Measurements from ENCODE around the gene MT3. TPM values are rescaled to one million over a fixed set of nuclear protein-coding genes. Genes with fewer than 3 reads are reported as not detected.
A peak's percentile ranks its signal among the peaks of the same experiment; 100 is the strongest.

The MT3 gene
- total and polyA plus RNA-seq, 2 of the 13 experiments (the other 11 are each of a cell fraction or from before 2014, with no cell fraction given), result not detected

- TF ChIP-seq ZFP1 (CRISPR knock-in tag; IDR thresholded peaks at IDR 0.05) (no peak), TCF7L2 (IDR thresholded peaks at IDR 0.05; ENCODE audit: low read depth, low read length) (no peak), KLF9 (CRISPR knock-in tag; IDR thresholded peaks at IDR 0.05; ENCODE audit: low read depth) (peak; percentile 55; the same call in 1 of the 2 replicates), SKI (IDR thresholded peaks at IDR 0.05; ENCODE audit: partially characterized antibody) (peak; percentile 73), ZKSCAN5 (CRISPR knock-in tag; IDR thresholded peaks at IDR 0.05) (0 out of 2 replicates have a peak, but pooled peaks have one; percentile 32), ZNF143 (CRISPR knock-in tag; IDR thresholded peaks at IDR 0.05) (peak; percentile 58; the same call in 1 of the 2 replicates), POLR2G (IDR thresholded peaks at IDR 0.05; ENCODE audit: low read depth, low read length) (peak; percentile 93), SMARCE1 (IDR thresholded peaks at IDR 0.05; ENCODE audit: borderline replicate concordance) (no peak), ZNF720 (CRISPR knock-in tag; IDR thresholded peaks at IDR 0.05) (no peak), CBX5 (CRISPR knock-in tag; IDR thresholded peaks at IDR 0.05; ENCODE audit: borderline replicate concordance) (no peak), KLF13 (CRISPR knock-in tag; IDR thresholded peaks at IDR 0.05) (peak; percentile 52; the same call in 1 of the 2 replicates), SP5 (CRISPR knock-in tag; IDR thresholded peaks at IDR 0.05; ENCODE audit: borderline replicate concordance, low read depth) (peak; percentile 87), CBX2 (IDR thresholded peaks at IDR 0.05; ENCODE audit: low read depth, low read length) (no peak), CBX2 (CRISPR knock-in tag; IDR thresholded peaks at IDR 0.05; ENCODE audit: low read depth) (no peak), ZNF12 (CRISPR knock-in tag; IDR thresholded peaks at IDR 0.05) (no peak), RARA (CRISPR knock-in tag; IDR thresholded peaks at IDR 0.05) (peak; percentile 67)
- TF ChIP-seq, protein P1, sequence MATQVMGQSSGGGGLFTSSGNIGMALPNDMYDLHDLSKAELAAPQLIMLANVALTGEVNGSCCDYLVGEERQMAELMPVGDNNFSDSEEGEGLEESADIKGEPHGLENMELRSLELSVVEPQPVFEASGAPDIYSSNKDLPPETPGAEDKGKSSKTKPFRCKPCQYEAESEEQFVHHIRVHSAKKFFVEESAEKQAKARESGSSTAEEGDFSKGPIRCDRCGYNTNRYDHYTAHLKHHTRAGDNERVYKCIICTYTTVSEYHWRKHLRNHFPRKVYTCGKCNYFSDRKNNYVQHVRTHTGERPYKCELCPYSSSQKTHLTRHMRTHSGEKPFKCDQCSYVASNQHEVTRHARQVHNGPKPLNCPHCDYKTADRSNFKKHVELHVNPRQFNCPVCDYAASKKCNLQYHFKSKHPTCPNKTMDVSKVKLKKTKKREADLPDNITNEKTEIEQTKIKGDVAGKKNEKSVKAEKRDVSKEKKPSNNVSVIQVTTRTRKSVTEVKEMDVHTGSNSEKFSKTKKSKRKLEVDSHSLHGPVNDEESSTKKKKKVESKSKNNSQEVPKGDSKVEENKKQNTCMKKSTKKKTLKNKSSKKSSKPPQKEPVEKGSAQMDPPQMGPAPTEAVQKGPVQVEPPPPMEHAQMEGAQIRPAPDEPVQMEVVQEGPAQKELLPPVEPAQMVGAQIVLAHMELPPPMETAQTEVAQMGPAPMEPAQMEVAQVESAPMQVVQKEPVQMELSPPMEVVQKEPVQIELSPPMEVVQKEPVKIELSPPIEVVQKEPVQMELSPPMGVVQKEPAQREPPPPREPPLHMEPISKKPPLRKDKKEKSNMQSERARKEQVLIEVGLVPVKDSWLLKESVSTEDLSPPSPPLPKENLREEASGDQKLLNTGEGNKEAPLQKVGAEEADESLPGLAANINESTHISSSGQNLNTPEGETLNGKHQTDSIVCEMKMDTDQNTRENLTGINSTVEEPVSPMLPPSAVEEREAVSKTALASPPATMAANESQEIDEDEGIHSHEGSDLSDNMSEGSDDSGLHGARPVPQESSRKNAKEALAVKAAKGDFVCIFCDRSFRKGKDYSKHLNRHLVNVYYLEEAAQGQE (IDR thresholded peaks at IDR 0.05; ENCODE audit: borderline replicate concordance in 1 of 2, low read depth in 1 of 2, low read length in 2 of 2), result peak in 1 of 2 experiments; percentile 59; a peak in 1 of 4 replicates
- TF ChIP-seq, protein P2, sequence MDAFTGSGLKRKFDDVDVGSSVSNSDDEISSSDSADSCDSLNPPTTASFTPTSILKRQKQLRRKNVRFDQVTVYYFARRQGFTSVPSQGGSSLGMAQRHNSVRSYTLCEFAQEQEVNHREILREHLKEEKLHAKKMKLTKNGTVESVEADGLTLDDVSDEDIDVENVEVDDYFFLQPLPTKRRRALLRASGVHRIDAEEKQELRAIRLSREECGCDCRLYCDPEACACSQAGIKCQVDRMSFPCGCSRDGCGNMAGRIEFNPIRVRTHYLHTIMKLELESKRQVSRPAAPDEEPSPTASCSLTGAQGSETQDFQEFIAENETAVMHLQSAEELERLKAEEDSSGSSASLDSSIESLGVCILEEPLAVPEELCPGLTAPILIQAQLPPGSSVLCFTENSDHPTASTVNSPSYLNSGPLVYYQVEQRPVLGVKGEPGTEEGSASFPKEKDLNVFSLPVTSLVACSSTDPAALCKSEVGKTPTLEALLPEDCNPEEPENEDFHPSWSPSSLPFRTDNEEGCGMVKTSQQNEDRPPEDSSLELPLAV (CRISPR knock-in tag; conservative IDR thresholded peaks at IDR 0.05; ENCODE audit: low read depth), result no peak; the same call in 1 of the 2 replicates
- TF ChIP-seq, protein P3, sequence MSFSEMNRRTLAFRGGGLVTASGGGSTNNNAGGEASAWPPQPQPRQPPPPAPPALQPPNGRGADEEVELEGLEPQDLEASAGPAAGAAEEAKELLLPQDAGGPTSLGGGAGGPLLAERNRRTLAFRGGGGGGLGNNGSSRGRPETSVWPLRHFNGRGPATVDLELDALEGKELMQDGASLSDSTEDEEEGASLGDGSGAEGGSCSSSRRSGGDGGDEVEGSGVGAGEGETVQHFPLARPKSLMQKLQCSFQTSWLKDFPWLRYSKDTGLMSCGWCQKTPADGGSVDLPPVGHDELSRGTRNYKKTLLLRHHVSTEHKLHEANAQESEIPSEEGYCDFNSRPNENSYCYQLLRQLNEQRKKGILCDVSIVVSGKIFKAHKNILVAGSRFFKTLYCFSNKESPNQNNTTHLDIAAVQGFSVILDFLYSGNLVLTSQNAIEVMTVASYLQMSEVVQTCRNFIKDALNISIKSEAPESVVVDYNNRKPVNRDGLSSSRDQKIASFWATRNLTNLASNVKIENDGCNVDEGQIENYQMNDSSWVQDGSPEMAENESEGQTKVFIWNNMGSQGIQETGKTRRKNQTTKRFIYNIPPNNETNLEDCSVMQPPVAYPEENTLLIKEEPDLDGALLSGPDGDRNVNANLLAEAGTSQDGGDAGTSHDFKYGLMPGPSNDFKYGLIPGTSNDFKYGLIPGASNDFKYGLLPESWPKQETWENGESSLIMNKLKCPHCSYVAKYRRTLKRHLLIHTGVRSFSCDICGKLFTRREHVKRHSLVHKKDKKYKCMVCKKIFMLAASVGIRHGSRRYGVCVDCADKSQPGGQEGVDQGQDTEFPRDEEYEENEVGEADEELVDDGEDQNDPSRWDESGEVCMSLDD (CRISPR knock-in tag; IDR thresholded peaks at IDR 0.05; ENCODE audit: borderline replicate concordance), result 0 out of 2 replicates have a peak, but pooled peaks have one; percentile 20
- TF ChIP-seq, protein P4, sequence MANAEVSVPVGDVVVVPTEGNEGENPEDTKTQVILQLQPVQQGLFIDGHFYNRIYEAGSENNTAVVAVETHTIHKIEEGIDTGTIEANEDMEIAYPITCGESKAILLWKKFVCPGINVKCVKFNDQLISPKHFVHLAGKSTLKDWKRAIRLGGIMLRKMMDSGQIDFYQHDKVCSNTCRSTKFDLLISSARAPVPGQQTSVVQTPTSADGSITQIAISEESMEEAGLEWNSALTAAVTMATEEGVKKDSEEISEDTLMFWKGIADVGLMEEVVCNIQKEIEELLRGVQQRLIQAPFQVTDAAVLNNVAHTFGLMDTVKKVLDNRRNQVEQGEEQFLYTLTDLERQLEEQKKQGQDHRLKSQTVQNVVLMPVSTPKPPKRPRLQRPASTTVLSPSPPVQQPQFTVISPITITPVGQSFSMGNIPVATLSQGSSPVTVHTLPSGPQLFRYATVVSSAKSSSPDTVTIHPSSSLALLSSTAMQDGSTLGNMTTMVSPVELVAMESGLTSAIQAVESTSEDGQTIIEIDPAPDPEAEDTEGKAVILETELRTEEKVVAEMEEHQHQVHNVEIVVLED (CRISPR knock-in tag; IDR thresholded peaks at IDR 0.05; ENCODE audit: borderline replicate concordance), result peak; percentile 49; the same call in 1 of the 2 replicates
Measured at GRCh38 chr16:56608043-56608875, 18.9 kb downstream of the MT3 start, which contains the start of gene MT2A (continued).

All from HepG2 (cell line).